Measurements from ENCODE around the gene OR2V2. TPM values are rescaled to one million over a fixed set of nuclear protein-coding genes. Genes with fewer than 3 reads are reported as not detected.

Gene OR2V2
- total and polyA plus RNA-seq, 4 donors = 0.06 TPM; not detected in 3

- H3K27ac ChIP-seq (ENCODE audit: low read depth, low read length) = peak within 1 kb of the TSS; percentile 3
- WGBS (ENCODE audit: insufficient coverage) = under 1% methylated on average over 94 of the region's 94 CpGs
- peak in 1 of 6 donors; percentile 49 for DNase-seq (ENCODE audit: low read depth in 4 of 6, low spot score in 6 of 6)
- no peaks in the 10 kb centered on the region for H3K36me3 ChIP-seq (ENCODE audit: control insufficient read depth, insufficient read depth, low read length)
- H3K4me1 ChIP-seq (ENCODE audit: control insufficient read depth, insufficient read depth, low read length) = peaks cover 38% of the 10 kb centered on the region
- peak within 1 kb of the TSS; percentile 49 for H3K4me3 ChIP-seq (ENCODE audit: low read depth, low read length)
- H3K27me3 ChIP-seq (ENCODE audit: control insufficient read depth, insufficient read depth, low read length) = peaks cover 36% of the 10 kb centered on the region
- H3K9me3 ChIP-seq (ENCODE audit: control insufficient read depth, insufficient read depth, low read length) = no peaks in the 10 kb centered on the region
Measured at GRCh38 chr5:181204826-181205760, 57.7 kb downstream of the OR2V2 start, which contains the start of gene TRIM7. Gene TRIM7 (minus strand): TSS chr5:181205196. CDS start chr5:181205110, 86 bp downstream.

- peak in 1 of 6 donors; percentile 67 for DNase-seq (ENCODE audit: low read depth in 4 of 6, low spot score in 6 of 6)
- WGBS (ENCODE audit: insufficient coverage) = 4% methylated on average over 37 of the region's 37 CpGs
- Histone ChIP-seq H3K4me1 (ENCODE audit: control insufficient read depth, insufficient read depth, low read length) (peaks cover 38% of the 10 kb centered on the region), H3K9me3 (ENCODE audit: control insufficient read depth, insufficient read depth, low read length) (no peaks in the 10 kb centered on the region), H3K4me3 (ENCODE audit: low read depth, low read length) (peak overlapping the region; percentile 49), H3K27me3 (ENCODE audit: control insufficient read depth, insufficient read depth, low read length) (peaks cover 31% of the 10 kb centered on the region), H3K27ac (ENCODE audit: low read depth, low read length) (peak overlapping the region; percentile 69), H3K36me3 (ENCODE audit: control insufficient read depth, insufficient read depth, low read length) (no peaks in the 10 kb centered on the region)
Measured at GRCh38 chr5:181205761-181206649, 58.6 kb downstream of the OR2V2 start.

- Histone ChIP-seq H3K36me3 (ENCODE audit: control insufficient read depth, insufficient read depth, low read length) (no peaks in the 10 kb centered on the region), H3K4me1 (ENCODE audit: control insufficient read depth, insufficient read depth, low read length) (peaks cover 38% of the 10 kb centered on the region), H3K4me3 (ENCODE audit: low read depth, low read length) (peak overlapping the region; percentile 49), H3K27me3 (ENCODE audit: control insufficient read depth, insufficient read depth, low read length) (peaks cover 29% of the 10 kb centered on the region), H3K9me3 (ENCODE audit: control insufficient read depth, insufficient read depth, low read length) (no peaks in the 10 kb centered on the region), H3K27ac (ENCODE audit: low read depth, low read length) (peak overlapping the region; percentile 69)
- DNase-seq (ENCODE audit: low read depth in 4 of 6, low spot score in 6 of 6) = peak in 2 of 6 donors; percentile 86 to 87
- 0% methylated on average over 7 of the region's 36 CpGs for WGBS (ENCODE audit: insufficient coverage)
Measured at GRCh38 chr5:181207214-181207959, 60.0 kb downstream of the OR2V2 start.

GRCh38 chr5:181207960-181208253 lies 60.5 kb downstream of the OR2V2 start:
- Histone ChIP-seq H3K4me3 (ENCODE audit: low read depth, low read length) (no peak overlapping the region), H3K36me3 (ENCODE audit: control insufficient read depth, insufficient read depth, low read length) (no peaks in the 10 kb centered on the region), H3K4me1 (ENCODE audit: control insufficient read depth, insufficient read depth, low read length) (peaks cover 38% of the 10 kb centered on the region), H3K9me3 (ENCODE audit: control insufficient read depth, insufficient read depth, low read length) (no peaks in the 10 kb centered on the region), H3K27me3 (ENCODE audit: control insufficient read depth, insufficient read depth, low read length) (peaks cover 27% of the 10 kb centered on the region), H3K27ac (ENCODE audit: low read depth, low read length) (peak overlapping the region; percentile 69)
- DNase-seq (ENCODE audit: low read depth in 4 of 6, low spot score in 6 of 6) = no peak
- WGBS (ENCODE audit: insufficient coverage) = 13% methylated on average over 1 of the region's 3 CpGs

Other genes with a start within 250 kb of the OR2V2 start
- gene BTNL8, start 248.4 kb upstream of the OR2V2 start, total RNA-seq = under 1 TPM; 0.11 to 0.50 TPM
- under 1 TPM in 1 of 2 donors, not detected in 1; 0.39 TPM for gene BTNL8, start 248.4 kb upstream of the OR2V2 start, polyA plus RNA-seq (ENCODE audit: insufficient read length in 2 of 2)
- not detected for gene BTNL3, start 158.7 kb upstream of the OR2V2 start, total RNA-seq
- gene BTNL3, start 158.7 kb upstream of the OR2V2 start, polyA plus RNA-seq (ENCODE audit: insufficient read length in 2 of 2) = not detected
- 1 to 10 TPM; 3.6 to 6.3 TPM for gene BTNL9, start 107.3 kb upstream of the OR2V2 start, total RNA-seq
- gene BTNL9, start 107.3 kb upstream of the OR2V2 start, polyA plus RNA-seq (ENCODE audit: insufficient read length in 2 of 2) = 10 to 100 TPM; 13.6 to 16.3 TPM
- gene OR2V1, start 16.4 kb upstream of the OR2V2 start, total RNA-seq = not detected
- gene OR2V1, start 16.4 kb upstream of the OR2V2 start, polyA plus RNA-seq (ENCODE audit: insufficient read length in 2 of 2) = not detected
- 1 to 10 TPM; 1.8 to 1.9 TPM for gene TRIM7, start 57.6 kb downstream of the OR2V2 start, total RNA-seq
- gene TRIM7, start 57.6 kb downstream of the OR2V2 start, polyA plus RNA-seq (ENCODE audit: insufficient read length in 2 of 2) = 1 to 10 TPM; 6.4 to 7.3 TPM
- 10 to 100 TPM; 10.7 to 23.1 TPM for gene TRIM41, start 75.7 kb downstream of the OR2V2 start, total RNA-seq
- 10 to 100 TPM; 38.5 to 39.7 TPM for gene TRIM41, start 75.7 kb downstream of the OR2V2 start, polyA plus RNA-seq (ENCODE audit: insufficient read length in 2 of 2)
- gene RACK1, start 96.3 kb downstream of the OR2V2 start, total RNA-seq = 1,000 to 10,000 TPM; 1,628 to 2,875 TPM
- gene RACK1, start 96.3 kb downstream of the OR2V2 start, polyA plus RNA-seq (ENCODE audit: insufficient read length in 2 of 2) = 1,000 to 10,000 TPM; 1,370 to 1,428 TPM
- 10 to 100 TPM; 13.2 to 18.7 TPM for gene TRIM52, start 113.6 kb downstream of the OR2V2 start, total RNA-seq
- 10 to 100 TPM; 25.1 to 35.8 TPM for gene TRIM52, start 113.6 kb downstream of the OR2V2 start, polyA plus RNA-seq (ENCODE audit: insufficient read length in 2 of 2)
- gene OR4F3, start 219.7 kb downstream of the OR2V2 start, total RNA-seq = under 1 TPM in 1 of 2 donors, not detected in 1; 0.22 TPM
- gene OR4F3, start 219.7 kb downstream of the OR2V2 start, polyA plus RNA-seq (ENCODE audit: insufficient read length in 2 of 2) = not detected